Measurements from ENCODE around the gene NUFIP1.

DNA sequence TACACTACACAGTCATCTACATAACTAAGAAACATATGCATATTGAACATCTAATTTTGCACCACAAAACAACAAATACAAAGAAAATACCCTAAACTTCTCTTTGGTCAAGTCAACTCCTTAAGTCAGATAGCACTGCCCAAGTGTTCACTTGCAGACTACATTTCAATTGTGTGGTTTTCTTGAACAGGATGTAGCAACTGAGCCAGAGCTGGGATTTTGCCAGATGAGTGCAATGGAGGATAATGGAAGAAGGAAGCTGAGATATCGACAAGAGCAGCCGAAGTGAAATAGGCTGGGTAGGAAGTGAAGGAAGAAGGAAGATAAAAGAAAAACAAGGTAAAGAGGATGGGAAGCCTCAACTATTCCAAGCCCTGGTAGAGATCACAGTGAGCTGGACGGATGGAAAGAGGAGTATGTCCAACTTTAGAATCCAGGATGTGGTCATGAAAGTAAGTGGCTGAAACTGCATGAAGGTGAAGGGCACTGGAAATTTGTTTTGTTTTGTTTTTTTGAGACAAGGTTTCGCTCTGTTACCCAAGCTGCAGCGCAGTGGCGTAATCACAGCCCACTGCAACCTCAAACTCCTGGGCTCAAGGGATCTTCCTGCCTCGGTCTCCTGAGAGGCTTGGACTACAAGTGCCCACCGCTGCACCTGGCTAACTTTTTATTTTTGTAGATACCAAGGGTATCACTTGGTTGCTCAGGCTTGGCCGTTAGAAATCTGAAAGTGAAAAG lies 15.0 kb downstream of the NUFIP1 start:
- no peak for TF ChIP-seq POLR2A (IDR thresholded peaks at IDR 0.05; ENCODE audit: low read depth, low read length)
- TF ChIP-seq JUN (IDR thresholded peaks at IDR 0.05; ENCODE audit: borderline replicate concordance, insufficient read depth, insufficient read length, low read depth), result no peak
- TF ChIP-seq, protein P1, sequence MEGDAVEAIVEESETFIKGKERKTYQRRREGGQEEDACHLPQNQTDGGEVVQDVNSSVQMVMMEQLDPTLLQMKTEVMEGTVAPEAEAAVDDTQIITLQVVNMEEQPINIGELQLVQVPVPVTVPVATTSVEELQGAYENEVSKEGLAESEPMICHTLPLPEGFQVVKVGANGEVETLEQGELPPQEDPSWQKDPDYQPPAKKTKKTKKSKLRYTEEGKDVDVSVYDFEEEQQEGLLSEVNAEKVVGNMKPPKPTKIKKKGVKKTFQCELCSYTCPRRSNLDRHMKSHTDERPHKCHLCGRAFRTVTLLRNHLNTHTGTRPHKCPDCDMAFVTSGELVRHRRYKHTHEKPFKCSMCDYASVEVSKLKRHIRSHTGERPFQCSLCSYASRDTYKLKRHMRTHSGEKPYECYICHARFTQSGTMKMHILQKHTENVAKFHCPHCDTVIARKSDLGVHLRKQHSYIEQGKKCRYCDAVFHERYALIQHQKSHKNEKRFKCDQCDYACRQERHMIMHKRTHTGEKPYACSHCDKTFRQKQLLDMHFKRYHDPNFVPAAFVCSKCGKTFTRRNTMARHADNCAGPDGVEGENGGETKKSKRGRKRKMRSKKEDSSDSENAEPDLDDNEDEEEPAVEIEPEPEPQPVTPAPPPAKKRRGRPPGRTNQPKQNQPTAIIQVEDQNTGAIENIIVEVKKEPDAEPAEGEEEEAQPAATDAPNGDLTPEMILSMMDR (IDR thresholded peaks at IDR 0.05; ENCODE audit: extremely low read depth in 1 of 2, insufficient read depth in 1 of 2, low read depth in 1 of 2, low read length in 2 of 2), result no peak

All from endothelial cell of umbilical vein (primary cell).